Stimulated activated CD8-positive, alpha-beta memory T cell treated with anti-CD3 and anti-CD28 coated beads, Interleukin-2, amount 100 ng/mL, for 48 hours (primary cell): ENCODE measurements around the gene RNF150.

Experiments used
- DNase-seq, 2 donors: peaks; one replicate each; pipeline ENCODE4 v3.0.0-alpha.2; 2020; ENCODE audit warnings: low read depth in 2 of 2

RNF150 gene

DNA sequence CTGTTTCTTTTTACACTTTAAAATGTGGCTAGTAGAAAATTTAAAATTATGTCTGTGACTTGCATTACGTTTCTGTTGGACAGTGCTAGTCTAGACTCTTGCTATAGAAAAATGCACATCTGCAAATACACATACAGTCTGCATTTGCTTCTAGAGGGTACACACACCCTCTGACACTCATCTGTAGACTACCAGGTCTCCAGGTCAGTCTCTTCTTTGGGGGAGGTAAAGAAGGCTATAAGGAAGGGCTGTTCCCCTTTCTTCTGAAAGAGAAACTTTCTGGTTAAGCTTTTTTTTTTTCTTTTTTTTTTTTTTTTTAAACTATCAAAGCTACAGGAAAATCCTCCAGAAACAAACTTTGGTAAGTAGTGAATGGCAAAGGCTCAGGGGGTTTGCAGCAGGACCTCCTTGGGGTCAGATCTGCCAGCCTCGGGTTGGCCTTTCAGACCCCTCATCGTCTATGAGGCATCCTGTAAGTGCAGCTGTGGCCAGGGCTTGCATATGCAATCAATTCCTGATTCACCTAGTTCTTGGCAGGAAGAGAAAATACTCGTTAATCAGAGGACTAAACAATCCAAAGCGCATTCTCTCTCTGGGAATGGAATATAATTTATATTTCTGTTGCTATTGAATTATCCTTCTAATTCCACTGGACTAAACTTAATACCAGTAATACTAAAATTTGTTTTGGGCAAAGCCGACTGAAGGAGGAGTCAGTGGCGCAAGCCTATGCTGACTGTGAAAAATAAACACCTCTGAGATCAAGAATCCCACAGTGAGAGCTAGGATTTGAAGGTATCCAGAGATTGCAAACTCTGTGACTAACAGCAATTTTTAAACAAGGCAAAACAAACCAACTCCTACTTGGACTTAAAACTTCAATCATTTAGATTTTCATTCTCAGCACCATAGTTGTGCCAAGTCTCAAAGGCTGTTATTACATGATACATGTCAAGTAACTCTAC lies 267.7 kb downstream of the RNF150 start:
- DNase-seq: no peak

DNA sequence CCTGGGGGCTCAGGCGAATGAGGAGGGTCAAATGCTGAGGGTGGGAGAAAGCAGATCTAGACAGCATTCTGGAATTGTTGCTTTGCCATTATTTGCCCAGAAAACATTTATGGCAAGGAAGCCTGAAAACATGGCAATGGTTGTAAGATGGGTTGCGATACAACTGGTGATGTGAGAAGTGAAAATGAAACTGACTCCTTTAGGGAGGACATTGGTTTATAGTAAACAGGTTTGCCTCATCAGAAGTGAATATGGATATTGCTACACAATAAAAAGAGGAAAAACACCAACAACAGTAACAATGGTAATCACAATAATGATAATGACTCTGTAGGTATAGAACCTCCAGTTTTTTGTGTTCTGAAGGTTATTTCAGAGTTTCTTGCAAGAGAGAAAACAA lies 270.1 kb downstream of the RNF150 start:
- DNase-seq: no peak

DNA sequence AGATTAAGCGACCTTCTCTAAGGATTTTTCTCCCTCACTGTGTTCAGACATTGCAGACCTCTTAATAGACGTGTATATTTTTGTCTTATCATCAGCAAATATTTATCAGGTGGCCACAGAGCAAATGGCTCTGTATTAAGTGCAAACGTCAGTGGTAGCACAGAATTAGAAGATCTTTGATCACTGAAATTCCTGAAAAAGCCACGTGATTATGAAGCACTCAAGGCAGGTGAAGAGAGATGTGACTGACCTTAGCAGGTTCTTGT lies 271.2 kb downstream of the RNF150 start:
- no peak for DNase-seq

DNA sequence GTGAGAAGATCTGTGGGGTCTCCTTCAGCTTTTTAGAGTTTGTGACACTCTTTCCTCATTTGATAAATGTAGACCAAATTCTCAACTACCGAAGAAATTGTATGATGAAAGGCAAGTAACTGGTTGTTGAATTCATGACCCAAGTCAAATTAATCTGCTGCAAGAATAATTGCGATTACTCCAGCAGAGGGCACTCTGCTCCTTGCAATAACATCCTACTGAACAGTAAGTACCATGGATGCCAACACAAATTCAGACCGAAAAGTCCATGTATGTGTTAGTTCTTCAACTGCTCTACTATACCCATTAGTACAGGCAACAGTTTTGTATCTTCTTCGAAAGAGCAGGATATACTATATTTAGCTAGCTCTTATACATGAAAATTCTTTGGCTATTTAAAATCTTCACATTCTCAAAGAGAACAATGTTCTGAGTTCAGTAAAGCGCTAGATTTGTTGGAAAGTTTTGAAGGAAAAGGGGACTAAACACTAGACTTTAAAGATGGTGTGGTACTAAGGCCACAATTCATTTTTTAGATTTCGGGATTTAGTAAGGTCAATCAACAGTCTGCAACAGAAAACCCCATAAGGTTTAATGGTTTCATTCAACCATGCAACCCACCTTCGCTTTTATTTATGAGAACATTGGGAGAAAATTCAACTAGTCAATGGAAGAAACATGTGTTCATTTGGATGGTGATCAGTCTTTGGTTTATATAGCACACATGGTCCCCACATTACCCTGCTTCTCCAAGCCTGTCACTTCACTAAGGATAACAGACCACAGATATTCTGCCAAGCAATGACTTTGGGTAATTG lies 271.7 kb downstream of the RNF150 start:
- peak in 1 of 2 donors; percentile 13 for DNase-seq

DNA sequence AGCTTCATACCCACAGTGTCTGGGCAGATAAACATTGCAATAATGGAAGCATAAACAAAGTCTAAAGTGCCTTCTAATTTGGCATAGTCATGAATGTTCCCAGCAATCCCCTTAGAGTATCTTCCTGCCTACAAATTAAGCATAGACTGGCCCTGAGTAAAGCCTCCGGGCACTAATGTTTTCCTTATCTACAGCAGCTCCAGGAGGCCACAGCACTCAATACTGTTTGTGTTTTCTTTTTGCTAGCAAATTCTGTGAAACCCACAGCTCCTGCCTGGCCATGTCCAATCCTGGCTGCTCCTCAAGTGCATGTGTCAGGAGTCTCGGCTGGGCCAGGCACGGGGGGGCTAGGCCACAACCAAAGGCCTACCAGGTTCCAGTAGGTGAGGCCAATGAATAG lies 274.4 kb downstream of the RNF150 start:
- no peak for DNase-seq

DNA sequence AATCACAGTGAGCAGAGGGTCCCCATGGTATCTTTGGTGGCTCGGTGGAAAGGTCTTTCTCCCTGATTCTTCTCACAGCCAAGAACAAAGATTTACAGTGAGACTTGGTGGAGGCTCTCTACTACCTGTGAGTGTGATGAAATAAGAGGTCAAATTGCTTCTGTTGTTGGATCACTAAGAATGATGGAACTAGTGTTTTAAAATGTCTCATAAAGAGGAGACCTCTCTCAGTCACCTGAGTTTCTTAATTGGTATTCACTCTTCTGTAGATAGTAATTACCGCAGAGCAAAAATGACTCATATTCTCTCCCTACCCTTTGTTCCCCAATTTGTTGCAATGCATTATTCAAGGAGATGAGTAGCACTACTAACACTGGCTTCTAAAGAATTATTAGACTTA lies 276.2 kb downstream of the RNF150 start:
- DNase-seq: no peak

DNA sequence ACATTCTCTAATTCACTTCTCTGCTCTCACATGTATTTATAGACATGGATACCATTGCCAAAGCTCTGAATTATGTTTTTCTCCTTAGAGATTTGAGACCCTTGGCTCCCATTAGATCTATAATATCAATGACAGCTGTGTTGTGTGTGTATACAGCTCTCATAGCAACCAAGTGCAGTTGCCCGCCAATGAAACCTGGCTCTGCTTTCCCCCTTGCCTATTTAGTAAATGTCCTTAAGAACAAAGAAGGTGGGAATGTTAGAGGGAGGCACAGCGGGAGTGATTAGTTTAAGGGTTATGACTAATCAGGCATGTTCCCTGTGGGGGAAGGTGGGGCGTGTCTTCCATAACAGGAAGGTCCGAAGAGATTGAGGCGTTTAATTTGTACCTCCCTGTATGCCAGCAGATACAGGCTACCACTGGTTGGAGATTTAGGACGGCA lies 276.6 kb downstream of the RNF150 start:
- no peak for DNase-seq

DNA sequence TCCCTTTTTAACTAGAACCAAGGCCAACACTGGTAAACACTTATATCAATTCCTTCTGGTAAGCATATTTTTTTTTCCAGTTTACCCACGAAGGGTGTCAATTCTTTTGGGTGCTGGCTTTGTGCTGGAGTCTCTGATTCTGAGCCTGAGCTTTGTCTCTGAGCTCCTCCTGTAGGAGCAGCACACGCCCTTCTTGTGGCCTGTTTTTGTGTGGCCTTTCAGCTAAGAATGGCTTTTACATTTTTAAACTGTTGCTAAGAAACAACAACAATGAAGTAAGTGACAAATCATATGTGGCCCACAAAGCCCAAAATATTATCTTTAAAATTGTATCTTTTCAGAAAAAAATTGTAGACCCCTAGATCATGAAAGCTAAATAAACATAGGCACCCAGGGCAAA lies 279.1 kb downstream of the RNF150 start:
- no peak for DNase-seq

DNA sequence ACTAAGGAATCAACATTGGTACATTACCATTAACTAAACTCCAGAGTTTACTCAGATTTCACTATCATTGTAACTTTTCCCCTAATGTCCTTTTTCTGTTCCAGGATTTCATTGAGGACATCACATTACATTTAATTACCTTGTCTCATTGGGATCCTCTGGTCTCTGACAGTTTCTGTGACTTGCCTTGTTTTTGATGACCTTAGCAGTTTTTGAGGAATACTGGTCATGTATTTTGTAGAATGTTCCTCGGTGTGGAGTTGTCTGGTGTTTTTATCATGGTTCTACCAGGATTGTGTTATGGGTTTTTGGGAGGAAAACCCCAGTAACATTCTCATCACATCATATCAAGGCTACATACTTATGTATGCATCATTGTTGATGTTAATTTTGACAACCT lies 281.5 kb downstream of the RNF150 start:
- DNase-seq: no peak

DNA sequence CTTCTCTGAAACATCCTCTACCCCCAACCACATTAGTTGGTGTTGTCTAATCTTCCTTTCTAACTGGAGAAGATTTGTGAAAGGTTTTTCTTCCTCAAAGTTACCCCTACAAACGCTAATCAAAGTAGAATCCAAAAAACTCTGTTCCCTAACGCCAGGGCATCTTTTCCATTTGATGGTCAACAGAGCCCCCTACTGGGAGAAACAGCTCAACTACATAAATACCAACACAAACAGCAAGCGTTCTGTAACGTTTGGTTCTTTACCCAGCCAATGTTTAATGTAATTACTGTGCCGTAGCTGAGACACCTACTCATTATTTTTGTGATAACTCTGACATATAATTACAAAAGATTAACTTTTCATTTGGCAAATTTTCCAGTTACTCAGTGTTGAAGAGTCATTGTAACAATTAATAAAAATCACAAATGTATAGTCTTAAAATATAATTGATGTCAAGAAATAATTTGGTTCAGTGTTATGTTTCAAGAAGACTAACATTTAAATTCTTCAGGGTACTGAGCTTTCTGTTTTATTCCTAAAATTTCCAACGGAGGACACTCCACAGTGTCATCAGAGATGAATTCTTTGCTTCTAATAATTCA lies 282.1 kb downstream of the RNF150 start:
- no peak for DNase-seq

DNA sequence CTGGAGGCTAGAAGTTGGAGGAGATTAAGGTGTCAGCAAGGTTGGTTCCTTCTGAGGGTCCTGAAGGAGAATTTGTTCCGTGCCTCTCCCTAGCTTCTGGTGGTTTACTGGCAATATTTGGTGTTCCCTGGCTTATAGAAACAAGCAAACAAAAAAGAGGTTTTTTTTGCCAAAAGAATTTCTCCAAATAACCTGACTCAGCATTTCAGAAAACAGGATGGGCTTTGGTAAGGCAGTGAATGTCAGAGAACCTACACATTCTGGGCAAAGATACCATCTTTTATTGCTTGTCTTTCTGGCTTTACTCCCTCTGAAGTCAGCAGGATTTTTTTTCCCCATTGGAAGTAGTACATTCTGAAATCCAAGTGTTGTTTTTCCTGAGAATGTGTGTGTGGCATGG lies 283.7 kb downstream of the RNF150 start:
- no peak for DNase-seq

DNA sequence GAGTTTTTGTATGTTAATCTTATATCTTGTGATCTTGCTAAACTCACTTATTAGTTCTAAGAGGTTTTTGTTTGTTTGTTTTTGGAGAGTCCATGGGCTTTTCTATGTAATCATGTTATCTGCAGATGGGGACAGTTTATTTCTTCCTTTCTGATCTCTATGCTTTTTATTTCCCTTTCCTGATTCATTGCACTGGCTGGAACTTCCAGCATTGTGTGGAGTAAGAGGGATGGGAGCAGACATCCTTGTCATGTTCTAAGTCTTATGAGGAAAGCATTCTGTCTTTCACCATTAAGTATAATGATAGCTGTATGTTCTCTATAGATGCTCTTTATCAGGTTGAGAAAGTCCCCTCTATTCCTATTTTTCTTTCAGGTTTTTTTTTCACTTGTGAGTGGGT lies 286.5 kb downstream of the RNF150 start:
- no peak for DNase-seq

DNA sequence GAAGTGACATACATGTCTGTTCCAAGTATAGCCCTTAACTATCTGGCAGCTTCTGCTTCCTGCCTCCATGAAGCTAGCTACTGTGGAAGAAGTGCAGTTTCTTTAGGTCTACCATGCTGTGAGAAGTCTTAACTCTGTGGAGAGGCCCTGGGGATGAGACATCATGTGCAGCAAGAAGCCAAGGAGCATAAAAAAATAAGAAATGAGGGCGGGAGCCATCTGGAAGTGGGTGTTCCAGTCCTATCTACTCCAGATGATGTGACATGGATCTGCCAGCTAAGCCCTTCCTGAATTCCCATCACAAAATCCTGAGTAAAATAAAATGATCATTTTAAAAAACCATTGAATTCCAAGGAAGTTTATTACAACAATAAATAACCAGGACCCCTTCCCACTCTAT lies 289.2 kb downstream of the RNF150 start:
- DNase-seq: no peak

DNA sequence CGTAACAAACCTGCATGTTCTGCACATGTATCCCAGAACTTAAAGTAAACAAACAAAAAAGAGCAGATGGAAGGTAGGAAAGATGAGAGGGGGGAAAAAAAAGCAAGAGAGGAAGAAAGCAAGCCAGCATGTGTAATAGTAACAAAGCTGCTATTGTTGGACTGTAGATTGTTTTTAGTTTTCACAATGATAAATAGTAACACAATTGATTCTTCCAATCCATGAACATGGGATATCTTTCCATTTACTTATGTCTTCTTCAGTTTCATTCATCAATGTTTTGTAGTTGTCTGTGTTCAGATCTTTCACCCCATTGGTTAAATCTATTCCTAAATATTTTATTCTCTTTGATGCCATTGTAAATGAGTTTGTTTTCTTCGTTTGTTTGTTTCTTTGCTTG lies 292.1 kb downstream of the RNF150 start:
- DNase-seq: no peak

DNA sequence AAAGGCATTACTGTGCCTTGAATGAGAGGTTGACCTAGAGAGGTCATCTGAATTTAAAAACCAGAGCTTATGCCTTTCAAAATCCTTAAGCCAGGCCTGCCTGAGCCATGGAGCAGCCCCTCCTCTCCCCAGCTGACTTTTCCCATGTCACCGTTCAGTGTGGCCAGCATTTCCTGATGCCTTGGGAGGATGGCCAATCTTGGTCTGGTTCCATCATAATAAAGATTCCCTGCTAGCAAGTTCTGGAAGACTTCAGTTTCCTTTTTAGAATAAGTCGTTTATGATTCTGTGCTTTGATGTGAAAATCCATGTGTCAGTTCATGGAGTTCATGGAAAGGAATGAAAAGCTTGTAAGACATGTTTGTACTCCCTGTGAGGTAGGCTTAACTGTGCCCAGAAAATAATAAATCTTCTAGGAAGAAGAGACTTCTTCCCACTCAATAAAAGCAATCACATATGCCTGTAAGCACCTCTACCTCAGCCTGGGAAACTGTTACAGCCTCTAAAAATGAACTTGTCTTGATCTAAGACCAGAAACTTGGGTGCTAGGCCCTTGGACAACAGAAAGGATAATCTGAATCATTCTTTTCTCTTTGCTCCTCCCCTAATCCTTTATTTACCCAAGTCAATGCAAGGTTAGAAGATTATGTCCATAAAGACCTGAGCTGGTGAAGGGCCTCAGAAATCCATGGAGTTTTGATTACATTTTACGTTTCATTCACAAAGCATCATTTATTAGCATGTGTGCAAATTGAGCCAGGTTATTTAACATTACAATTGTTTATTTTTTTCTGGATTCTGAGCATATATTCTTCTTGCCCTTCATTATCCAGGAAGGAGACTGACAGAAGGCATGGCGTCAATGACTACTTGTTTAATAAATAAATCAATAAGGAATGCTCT lies 293.1 kb downstream of the RNF150 start:
- no peak for DNase-seq

DNA sequence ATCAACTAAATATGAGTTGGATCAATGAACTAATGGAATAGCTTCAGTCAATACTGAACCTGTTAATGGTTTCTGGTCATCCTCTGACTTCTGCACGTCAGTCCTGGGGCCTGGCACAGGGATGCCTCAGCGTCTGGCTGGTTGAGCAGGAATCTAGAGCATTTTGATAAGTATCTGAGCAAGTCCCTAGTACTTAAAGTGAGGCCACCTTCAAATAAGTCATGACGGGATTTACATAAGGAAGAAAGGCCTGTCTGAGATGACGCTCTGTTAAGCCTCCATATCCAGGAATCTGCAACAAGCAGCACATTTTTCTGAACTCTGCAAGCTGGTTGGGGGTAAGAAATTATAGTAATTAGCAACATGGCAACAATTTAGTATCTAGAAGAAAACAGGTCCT lies 293.9 kb downstream of the RNF150 start:
- DNase-seq: no peak

DNA sequence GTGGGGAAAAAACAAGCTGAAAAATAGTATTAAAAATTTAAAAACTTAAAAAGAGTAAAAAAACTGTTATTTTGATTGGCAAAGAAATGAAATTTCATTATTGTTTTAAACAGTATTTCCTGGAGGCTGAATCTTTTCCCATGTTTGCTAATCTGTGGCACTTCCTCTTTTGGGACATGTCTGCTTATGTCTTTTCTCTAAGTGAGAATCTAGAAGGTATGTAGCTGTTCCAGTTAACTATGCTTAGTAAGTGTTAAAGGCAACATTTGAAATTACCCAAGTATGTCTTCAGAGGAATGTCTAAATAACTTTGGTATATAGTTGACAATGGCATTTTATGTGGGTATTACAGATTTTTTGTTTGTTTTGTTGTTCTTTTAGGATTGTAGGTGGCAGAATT lies 295.5 kb downstream of the RNF150 start:
- no peak for DNase-seq

DNA sequence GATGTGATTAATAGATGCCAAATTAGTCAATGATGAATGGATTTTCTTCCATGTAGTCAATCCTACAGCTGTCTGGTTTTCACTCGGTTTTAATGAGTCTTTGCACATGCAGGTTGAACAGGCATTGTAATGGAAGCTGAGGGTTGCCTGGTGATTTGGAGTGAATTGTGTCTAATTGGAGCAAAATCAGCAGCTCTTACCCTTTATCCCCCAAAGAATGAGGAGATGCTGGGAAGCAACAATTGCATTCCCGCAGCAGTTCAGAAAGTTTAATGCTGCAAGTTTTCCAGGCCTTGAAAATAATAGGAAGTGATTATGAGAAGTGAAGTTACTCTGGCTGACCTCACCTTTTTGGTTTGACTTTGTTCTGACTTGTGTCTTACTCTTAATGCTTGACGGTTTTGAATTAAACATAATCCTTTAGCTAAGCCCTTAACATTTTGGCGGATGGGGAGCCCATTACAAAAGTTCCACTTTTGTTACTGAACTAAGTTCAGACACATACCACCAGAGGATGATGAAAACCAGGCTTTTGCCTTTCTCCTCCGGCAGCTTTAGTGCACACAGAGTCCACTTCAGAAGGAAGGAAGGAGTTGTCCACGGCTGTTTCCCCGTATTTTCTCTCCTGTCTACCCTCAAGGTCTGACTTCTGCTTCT lies 298.3 kb downstream of the RNF150 start:
- DNase-seq: no peak

DNA sequence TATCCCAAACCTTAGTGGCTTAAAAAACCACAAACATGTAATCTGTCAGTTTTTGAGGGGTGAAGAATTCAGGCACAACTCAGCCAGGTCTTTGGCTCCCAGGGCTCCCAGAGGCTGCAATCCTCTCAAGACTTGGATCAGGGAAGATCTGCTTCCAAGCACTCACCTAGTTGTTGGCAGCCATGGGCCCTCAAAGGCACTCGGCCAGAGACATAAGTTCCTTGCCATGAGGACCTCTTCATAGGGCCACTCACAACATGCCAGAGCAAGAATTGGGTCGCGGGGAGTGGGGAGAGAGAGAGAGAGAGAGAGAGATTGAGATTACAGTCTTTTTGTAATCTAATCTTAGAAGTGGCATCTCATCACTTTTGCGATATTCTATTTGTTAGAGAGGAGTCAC lies 300.0 kb downstream of the RNF150 start:
- DNase-seq: no peak

DNA sequence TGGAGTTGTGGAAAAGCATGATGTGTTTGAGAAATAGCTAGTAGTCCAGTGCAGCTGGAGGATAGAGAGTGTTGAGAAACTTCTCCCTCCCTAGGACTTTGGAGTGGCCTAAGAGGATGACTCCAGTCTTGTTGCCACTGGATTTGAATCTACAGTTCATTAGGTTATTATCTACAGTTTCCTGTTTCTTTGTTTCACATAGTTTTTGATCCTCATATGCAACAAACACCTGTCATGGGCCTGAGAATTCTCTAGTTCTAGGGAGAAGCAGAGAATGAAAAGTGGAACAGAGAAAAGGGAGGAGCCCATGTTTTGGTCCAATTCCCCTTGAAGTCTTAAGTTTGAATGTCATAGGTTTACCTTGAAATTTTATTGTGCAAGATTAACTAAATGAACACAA lies 303.4 kb downstream of the RNF150 start:
- DNase-seq: no peak

DNA sequence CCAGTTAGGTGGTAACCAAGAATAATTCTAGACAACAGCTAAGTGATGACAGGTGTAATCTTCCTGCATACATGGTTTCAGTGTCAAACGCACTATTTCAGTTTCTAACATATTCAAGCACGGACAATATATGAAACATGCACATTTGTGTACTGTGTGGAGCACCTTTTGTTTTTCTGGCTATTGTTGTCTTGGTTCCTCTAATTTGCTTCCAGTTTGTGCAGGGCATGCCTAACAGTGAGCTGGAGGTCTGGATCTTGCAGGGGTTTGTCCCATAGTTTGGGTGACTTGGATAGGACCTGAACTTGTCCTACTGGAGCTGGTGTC lies 306.6 kb downstream of the RNF150 start:
- DNase-seq: no peak
